ENCODE measurements around the gene POLR3H. TPM values are rescaled to one million over a fixed set of nuclear protein-coding genes. Genes with fewer than 3 reads are reported as not detected.

POLR3H gene
- total RNA-seq, 1 experiment from 2014 or later = 47.6 TPM

DNA sequence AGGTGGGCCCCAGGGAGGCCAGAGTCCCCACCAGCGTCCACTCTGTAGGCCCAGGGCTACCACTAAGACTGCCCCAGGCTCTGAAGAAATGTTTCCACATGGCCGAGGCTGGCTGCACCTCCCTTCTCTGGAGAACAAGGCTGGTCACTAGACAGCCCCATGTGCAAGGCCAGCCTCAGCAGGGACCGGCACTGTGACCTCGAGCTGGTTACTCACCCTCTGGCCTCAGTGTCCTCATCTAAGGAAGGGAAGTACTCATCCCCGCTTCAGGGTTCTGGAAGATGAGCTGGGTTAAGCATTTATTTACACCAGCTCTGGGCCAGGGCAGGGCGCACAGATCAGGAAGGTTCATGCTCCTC is 35.7 kb upstream of the POLR3H start:
- ChIA-PET POLR2A (ENCODE audit: unreplicated experiment) (no interaction called here), CTCF (no interaction called here)
- Histone ChIP-seq H3K36me3 (ENCODE audit: low read depth) (no peaks in the 10 kb centered on the region), H3K4me2 (no peak overlapping the region), H3K4me1 (replicated peaks; ENCODE audit: insufficient read depth) (no peaks in the 10 kb centered on the region), H3K79me2 (ENCODE audit: low read depth) (no peaks in the 10 kb centered on the region), H3K27ac (no peak overlapping the region), H3K27me3 (ENCODE audit: insufficient read depth, low read depth) (no peaks in the 10 kb centered on the region), H3F3A (ENCODE audit: insufficient read depth, low read depth) (no peaks in the 10 kb centered on the region), H3K9me2 (ENCODE audit: insufficient read depth) (no peaks in the 10 kb centered on the region), H2AFZ (no peak overlapping the region), H3K9me3 (ENCODE audit: insufficient read depth, low read depth) (no peaks in the 10 kb centered on the region), H3K4me3 (no peak overlapping the region), H4K20me1 (ENCODE audit: insufficient read depth) (no peaks in the 10 kb centered on the region; the same call in 1 of the 2 replicates)
- DNase-seq = no peak
- no TSS peak for BruUV-seq (replicated peaks)
- TF ChIP-seq CTCF (conservative IDR thresholded peaks at IDR 0.05) (no peak), EZH2 (IDR thresholded peaks at IDR 0.05; ENCODE audit: low read depth) (no peak)
- intact Hi-C loops (cut with micrococcal nuclease; ENCODE audit: unreplicated experiment) = no loop called here

GRCh38 chr22:41579297-41579996 is 35.2 kb upstream of the POLR3H start:
- no peaks in the 10 kb centered on the region for H3K4me1 ChIP-seq (replicated peaks; ENCODE audit: insufficient read depth)
- CTCF ChIA-PET = no interaction called here
- no peaks in the 10 kb centered on the region for H3K27me3 ChIP-seq (ENCODE audit: insufficient read depth, low read depth)
- H2AFZ ChIP-seq = no peak overlapping the region
- POLR2A ChIA-PET (ENCODE audit: unreplicated experiment) = no interaction called here
- H3F3A ChIP-seq (ENCODE audit: insufficient read depth, low read depth) = no peaks in the 10 kb centered on the region
- TF ChIP-seq CTCF (conservative IDR thresholded peaks at IDR 0.05) (no peak), EZH2 (IDR thresholded peaks at IDR 0.05; ENCODE audit: low read depth) (no peak)
- no peaks in the 10 kb centered on the region for H3K79me2 ChIP-seq (ENCODE audit: low read depth)
- no TSS peak for BruUV-seq (replicated peaks)
- no peak overlapping the region for H3K4me3 ChIP-seq
- no peaks in the 10 kb centered on the region for H3K9me2 ChIP-seq (ENCODE audit: insufficient read depth)
- intact Hi-C loops (cut with micrococcal nuclease; ENCODE audit: unreplicated experiment) = no loop called here
- no peak overlapping the region for H3K27ac ChIP-seq
- no peaks in the 10 kb centered on the region; the same call in 1 of the 2 replicates for H4K20me1 ChIP-seq (ENCODE audit: insufficient read depth)
- H3K4me2 ChIP-seq = no peak overlapping the region
- no peaks in the 10 kb centered on the region for H3K36me3 ChIP-seq (ENCODE audit: low read depth)
- DNase-seq = no peak
- H3K9me3 ChIP-seq (ENCODE audit: insufficient read depth, low read depth) = no peaks in the 10 kb centered on the region

DNA sequence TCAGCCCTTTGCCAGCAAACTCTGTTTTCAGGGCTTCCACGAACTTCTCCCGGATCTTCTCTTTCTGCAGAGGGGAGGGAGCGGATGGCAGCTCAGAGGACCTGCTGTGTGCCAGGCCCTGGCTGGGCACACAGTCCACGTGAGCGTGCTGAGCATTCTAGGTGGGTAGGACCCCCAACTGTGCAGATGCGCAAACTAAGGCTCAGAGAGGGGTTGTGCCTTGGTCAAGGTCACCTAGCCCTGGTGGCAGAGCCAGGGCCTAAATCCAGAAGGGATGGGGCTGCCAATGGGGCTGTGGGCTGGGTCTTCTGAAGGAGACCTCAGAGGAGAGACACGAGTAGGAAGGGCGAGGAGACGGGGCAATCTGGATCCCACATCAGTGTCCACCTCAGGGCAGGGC is 34.5 kb upstream of the POLR3H start:
- ChIA-PET CTCF (no interaction called here), POLR2A (ENCODE audit: unreplicated experiment) (no interaction called here)
- BruUV-seq (replicated peaks) = no TSS peak

More for the DNA sequence above, 34.5 kb upstream of the POLR3H start:
- DNase-seq = no peak
- Histone ChIP-seq H2AFZ (no peak overlapping the region), H3K4me2 (no peak overlapping the region), H3K9me2 (ENCODE audit: insufficient read depth) (no peaks in the 10 kb centered on the region), H3K36me3 (ENCODE audit: low read depth) (no peaks in the 10 kb centered on the region), H3K9me3 (ENCODE audit: insufficient read depth, low read depth) (no peaks in the 10 kb centered on the region), H4K20me1 (ENCODE audit: insufficient read depth) (no peaks in the 10 kb centered on the region), H3K27me3 (ENCODE audit: insufficient read depth, low read depth) (no peaks in the 10 kb centered on the region), H3K27ac (no peak overlapping the region), H3F3A (ENCODE audit: insufficient read depth, low read depth) (no peaks in the 10 kb centered on the region), H3K4me1 (replicated peaks; ENCODE audit: insufficient read depth) (no peaks in the 10 kb centered on the region), H3K4me3 (no peak overlapping the region), H3K79me2 (ENCODE audit: low read depth) (no peaks in the 10 kb centered on the region)
- intact Hi-C loops (cut with micrococcal nuclease; ENCODE audit: unreplicated experiment) = no loop called here
- TF ChIP-seq EZH2 (IDR thresholded peaks at IDR 0.05; ENCODE audit: low read depth) (no peak), CTCF (conservative IDR thresholded peaks at IDR 0.05) (no peak)

All from PC-9 (cell line).